HEK293T (cell line): Measurements from ENCODE around the gene SCARB2.

ENCODE experiments used
- CTCF ChIA-PET: fragments of 350-600 bp; formaldehyde crosslinking; extraction: SDS; loops from one replicate; lab custom pipeline; 2021; ENCODE audit warnings: antibody characterized with exemption, inconsistent platforms; lab: Yijun Ruan, JAX
- POLR2A ChIA-PET: fragments of 350-600 bp; formaldehyde crosslinking; extraction: SDS; loops from one replicate; lab custom pipeline; 2020; ENCODE audit warnings: antibody characterized with exemption, inconsistent platforms; lab: Yijun Ruan, JAX
- DNase-seq: peaks from one replicate; pipeline ENCODE4 v3.0.0; 2012; ENCODE audit warnings: mixed read lengths; ENCODE audit errors: extremely low spot score
- BHLHE40 ChIP-seq: fragments of 450-650 bp; IDR thresholded peaks from 2 replicates; pipeline ENCODE4 v1.6.1; 2016; ENCODE audit warnings: mild to moderate bottlenecking, moderate library complexity, borderline replicate concordance
- ELF4 ChIP-seq: fragments of 450-650 bp; IDR thresholded peaks from 2 replicates; pipeline ENCODE4 v1.6.1; 2017; ENCODE audit warnings: antibody characterized with exemption
- FOXA1 ChIP-seq: fragments of 450-650 bp; IDR thresholded peaks from 2 replicates; pipeline ENCODE4 v1.6.1; 2016; ENCODE audit warnings: mild to moderate bottlenecking
- FOXK2 ChIP-seq: fragments of 450-650 bp; IDR thresholded peaks from 2 replicates; pipeline ENCODE4 v1.6.1; 2016; ENCODE audit warnings: mild to moderate bottlenecking
- HDGF ChIP-seq: fragments of 450-650 bp; IDR thresholded peaks from 2 replicates; pipeline ENCODE4 v1.6.1; 2017; ENCODE audit warnings: antibody characterized with exemption, borderline replicate concordance
- LEF1 ChIP-seq: fragments of 450-650 bp; IDR thresholded peaks from 2 replicates; pipeline ENCODE4 v1.6.1; 2017; ENCODE audit warnings: mild to moderate bottlenecking, borderline replicate concordance
- PKNOX1 ChIP-seq: fragments of 450-650 bp; IDR thresholded peaks from 2 replicates; pipeline ENCODE4 v1.6.1; 2016
- SP1 ChIP-seq: fragments of 450-650 bp; IDR thresholded peaks from 2 replicates; pipeline ENCODE4 v1.6.1; 2017
- ZNF384 ChIP-seq: fragments of 450-650 bp; IDR thresholded peaks from 2 replicates; pipeline ENCODE4 v1.6.1; 2016

Gene SCARB2

GRCh38 chr4:76116821-76117220 lies 96.8 kb downstream of the SCARB2 start:
- CTCF ChIA-PET: no interaction called here
- POLR2A ChIA-PET: no interaction called here
- no peak for TF ChIP-seq BHLHE40
- no peak for TF ChIP-seq ELF4
- no peak for TF ChIP-seq FOXA1
- TF ChIP-seq HDGF: no peak
- no peak for TF ChIP-seq LEF1
- no peak for TF ChIP-seq SP1
- no peak for TF ChIP-seq FOXK2
- no peak for TF ChIP-seq PKNOX1
- no peak for TF ChIP-seq ZNF384
- no peak for DNase-seq
